Pericardium fibroblast (primary cell): ENCODE measurements around the gene INO80E. TPM values are rescaled to one million over a fixed set of nuclear protein-coding genes. Genes with fewer than 3 reads are reported as not detected.

Source experiments
- total RNA-seq: library from RNA; depleted of rRNA; stranded (reverse); fragments of >200 nt; gene quantifications from 2 replicates; pipeline ENCODE4 v1.2.3, GENCODE V29; 2015

The INO80E gene
- total RNA-seq = 28.7 and 33.6 TPM in 2 replicates

GRCh38 chr16:29995911-29996765 is at the start of gene INO80E:
Gene INO80E, plus strand, starts transcription at chr16:29996241. Its CDS starts 70 bp downstream, at chr16:29996311.

GRCh38 chr16:29961479-29962343 is 34.3 kb upstream of the INO80E start, which contains the start of gene TMEM219:
Gene TMEM219, plus strand, starts transcription at chr16:29962079. Its CDS starts 1,065 bp downstream, at chr16:29963144.

GRCh38 chr16:29973384-29974246 is 22.4 kb upstream of the INO80E start, which contains the start of gene TAOK2:
Gene TAOK2, plus strand, starts transcription at chr16:29973868. Its CDS starts 3,905 bp downstream, at chr16:29977773.

GRCh38 chr16:29995324-29995910 is 624 bp upstream of the INO80E start, which contains the start of gene HIRIP3:
Gene HIRIP3, minus strand, starts transcription at chr16:29995617. Its CDS starts 12 bp downstream, at chr16:29995605.

GRCh38 chr16:30010844-30011713 is 15.0 kb downstream of the INO80E start, which contains the start of gene DOC2A:
Gene DOC2A, minus strand, starts transcription at chr16:30011027. Its CDS starts 805 bp downstream, at chr16:30010222.

GRCh38 chr16:30022887-30023286 is 26.8 kb downstream of the INO80E start, which contains the start of gene C16orf92:
Gene C16orf92, plus strand, starts transcription at chr16:30023198. Its CDS starts 143 bp downstream, at chr16:30023341.

GRCh38 chr16:30030841-30031413 is 34.9 kb downstream of the INO80E start, which contains the start of gene TLCD3B:
Gene TLCD3B, minus strand, starts transcription at chr16:30031271. Its CDS starts 744 bp downstream, at chr16:30030527.

Other genes starting within 250 kb of the INO80E start
- gene ZG16, start 218.0 kb upstream of the INO80E start, total RNA-seq = not detected in 2 replicates
- gene KIF22, start 205.5 kb upstream of the INO80E start, total RNA-seq = 13.1 and 22.6 TPM in 2 replicates
- gene MAZ, start 189.7 kb upstream of the INO80E start, total RNA-seq = 173 and 200 TPM in 2 replicates
- gene PRRT2, start 184.0 kb upstream of the INO80E start, total RNA-seq = 0.82 and 2.5 TPM in 2 replicates
- gene PAGR1, start 180.1 kb upstream of the INO80E start, total RNA-seq = 19.0 and 28.3 TPM in 2 replicates
- 179 and 195 TPM in 2 replicates for gene MVP, start 175.8 kb upstream of the INO80E start, total RNA-seq
- gene CDIPT, start 133.0 kb upstream of the INO80E start, total RNA-seq = 107 and 108 TPM in 2 replicates
- gene SEZ6L2, start 96.7 kb upstream of the INO80E start, total RNA-seq = 26.8 and 30.0 TPM in 2 replicates
- gene ASPHD1, start 95.8 kb upstream of the INO80E start, total RNA-seq = 11.7 and 20.4 TPM in 2 replicates
- 6.2 and 10.0 TPM in 2 replicates for gene KCTD13, start 70.0 kb upstream of the INO80E start, total RNA-seq
- gene TMEM219, start 34.2 kb upstream of the INO80E start, total RNA-seq = 92.3 and 112 TPM in 2 replicates
- gene TAOK2, start 22.4 kb upstream of the INO80E start, total RNA-seq = 31.2 and 44.5 TPM in 2 replicates
- 7.6 and 8.3 TPM in 2 replicates for gene HIRIP3, start 624 bp upstream of the INO80E start, total RNA-seq
- gene DOC2A, start 14.8 kb downstream of the INO80E start, total RNA-seq = 0.60 TPM in 1 of 2 replicates, not detected in the other
- not detected in 2 replicates for gene C16orf92, start 27.0 kb downstream of the INO80E start, total RNA-seq
- gene TLCD3B, start 35.0 kb downstream of the INO80E start, total RNA-seq = not detected in 2 replicates
- 1,291 and 1,757 TPM in 2 replicates for gene ALDOA, start 69.5 kb downstream of the INO80E start, total RNA-seq
- gene PPP4C, start 79.8 kb downstream of the INO80E start, total RNA-seq = 63.2 and 79.7 TPM in 2 replicates
- under 0.01 TPM in 1 of 2 replicates, not detected in the other for gene TBX6, start 95.7 kb downstream of the INO80E start, total RNA-seq
- gene YPEL3, start 100.0 kb downstream of the INO80E start, total RNA-seq = 50.2 and 89.3 TPM in 2 replicates
- 0.47 and 1.2 TPM in 2 replicates for gene GDPD3, start 117.3 kb downstream of the INO80E start, total RNA-seq
- 63.0 and 70.9 TPM in 2 replicates for gene MAPK3, start 127.0 kb downstream of the INO80E start, total RNA-seq
- gene CORO1A, start 187.4 kb downstream of the INO80E start, total RNA-seq = 0.43 and 4.2 TPM in 2 replicates
- 28.4 and 117 TPM in 2 replicates for gene BOLA2B, start 197.4 kb downstream of the INO80E start, total RNA-seq
- 24.3 and 26.1 TPM in 2 replicates for gene SLX1A, start 197.6 kb downstream of the INO80E start, total RNA-seq
- 2.6 and 7.0 TPM in 2 replicates for gene SULT1A3, start 203.0 kb downstream of the INO80E start, total RNA-seq